Neural crest cell (in vitro differentiated cells): Measurements from ENCODE around the gene MADCAM1. TPM values are rescaled to one million over a fixed set of nuclear protein-coding genes. Genes with fewer than 3 reads are reported as not detected.

Experiments
- DNase-seq: peaks from one replicate; pipeline ENCODE4 v3.0.0; 2021; ENCODE audit warnings: low read depth, mixed read lengths, low spot score
- H3K27ac Mint-ChIP-seq: one replicate; pipeline ENCODE4 v1.8.0; 2021; ENCODE audit warnings: mild to moderate bottlenecking, mixed read lengths; ENCODE audit not compliant: unreplicated experiment
- H3K27me3 Mint-ChIP-seq: 2 replicates; pipeline ENCODE4 v1.8.0; 2021; ENCODE audit warnings: low read depth, mild to moderate bottlenecking, mixed read lengths
- H3K36me3 Mint-ChIP-seq: 2 replicates; pipeline ENCODE4 v1.8.0; 2021; ENCODE audit warnings: low read depth, mild to moderate bottlenecking, mixed read lengths
- H3K4me1 Mint-ChIP-seq: 2 replicates; pipeline ENCODE4 v1.8.0; 2021; ENCODE audit warnings: mixed read lengths
- H3K4me3 Mint-ChIP-seq: one replicate; pipeline ENCODE4 v1.8.0; 2021; ENCODE audit warnings: mild to moderate bottlenecking, mixed read lengths
- H3K9me3 Mint-ChIP-seq: 2 replicates; pipeline ENCODE4 v1.8.0; 2021; ENCODE audit warnings: mixed read lengths
- CTCF ChIP-seq: fragments of 200-600 bp; sonication (generic); conservative IDR thresholded peaks from 2 replicates; pipeline ENCODE4 v1.5.0; 2021; ENCODE audit warnings: antibody characterized with exemption, mild to moderate bottlenecking
- total RNA-seq: library from RNA; stranded (reverse); gene quantifications from 2 replicates; pipeline ENCODE4 v1.2.1, GENCODE V29; 2021

MADCAM1 gene
- total RNA-seq, 1 donor from 2014 or later = 0.75 TPM

- no peaks in the 10 kb centered on the region for H3K36me3 Mint-ChIP-seq
- no peak for TF ChIP-seq CTCF
- no peaks in the 10 kb centered on the region for H3K4me1 Mint-ChIP-seq
- no peak overlapping the region for H3K27ac Mint-ChIP-seq
- no peaks in the 10 kb centered on the region for H3K9me3 Mint-ChIP-seq
- peaks cover 12% of the 10 kb centered on the region for H3K27me3 Mint-ChIP-seq
- H3K4me3 Mint-ChIP-seq = no peak overlapping the region
- DNase-seq = no peak
Measured at GRCh38 chr19:548886-549830, 52.9 kb downstream of the MADCAM1 start.

- H3K27me3 Mint-ChIP-seq = peaks cover 9% of the 10 kb centered on the region
- H3K27ac Mint-ChIP-seq = no peak overlapping the region
- TF ChIP-seq CTCF = no peak
- H3K9me3 Mint-ChIP-seq = no peaks in the 10 kb centered on the region
- H3K4me3 Mint-ChIP-seq = no peak overlapping the region
- no peaks in the 10 kb centered on the region for H3K36me3 Mint-ChIP-seq
- H3K4me1 Mint-ChIP-seq = no peaks in the 10 kb centered on the region
- DNase-seq = no peak
Measured at GRCh38 chr19:554817-555216, 58.5 kb downstream of the MADCAM1 start.

Other genes starting within 250 kb of the MADCAM1 start
- 0.89 and 1.1 TPM in 2 replicates for gene PLPP2, start 205.1 kb upstream of the MADCAM1 start, total RNA-seq
- gene MIER2, start 151.7 kb upstream of the MADCAM1 start, total RNA-seq = 43.8 and 45.8 TPM in 2 replicates
- gene C2CD4C, start 87.3 kb upstream of the MADCAM1 start, total RNA-seq = 5.6 and 6.7 TPM in 2 replicates
- 39.0 and 45.2 TPM in 2 replicates for gene SHC2, start 35.5 kb upstream of the MADCAM1 start, total RNA-seq
- 22.3 TPM in 2 replicates for gene TPGS1, start 11.0 kb downstream of the MADCAM1 start, total RNA-seq
- gene CDC34, start 35.3 kb downstream of the MADCAM1 start, total RNA-seq = 106 and 111 TPM in 2 replicates
- not detected in 2 replicates for gene GZMM, start 47.6 kb downstream of the MADCAM1 start, total RNA-seq
- 564 and 613 TPM in 2 replicates for gene BSG, start 76.1 kb downstream of the MADCAM1 start, total RNA-seq
- 0.71 and 0.84 TPM in 2 replicates for gene HCN2, start 93.4 kb downstream of the MADCAM1 start, total RNA-seq
- gene POLRMT, start 137.1 kb downstream of the MADCAM1 start, total RNA-seq = 69.7 and 71.1 TPM in 2 replicates
- gene FGF22, start 143.4 kb downstream of the MADCAM1 start, total RNA-seq = 0.51 and 0.84 TPM in 2 replicates
- gene RNF126, start 166.7 kb downstream of the MADCAM1 start, total RNA-seq = 50.6 and 55.9 TPM in 2 replicates
- 7.7 and 8.9 TPM in 2 replicates for gene FSTL3, start 179.9 kb downstream of the MADCAM1 start, total RNA-seq
- gene PRSS57, start 199.0 kb downstream of the MADCAM1 start, total RNA-seq = not detected in 2 replicates
- gene PALM, start 212.4 kb downstream of the MADCAM1 start, total RNA-seq = 45.1 and 52.1 TPM in 2 replicates